NCI-H510A (cell line): ENCODE results near the gene KRT7.

Experiments
- DNase-seq: peaks from one replicate; lab custom pipeline; 2025; lab: John Stamatoyannopoulos, UW

KRT7 gene

DNA sequence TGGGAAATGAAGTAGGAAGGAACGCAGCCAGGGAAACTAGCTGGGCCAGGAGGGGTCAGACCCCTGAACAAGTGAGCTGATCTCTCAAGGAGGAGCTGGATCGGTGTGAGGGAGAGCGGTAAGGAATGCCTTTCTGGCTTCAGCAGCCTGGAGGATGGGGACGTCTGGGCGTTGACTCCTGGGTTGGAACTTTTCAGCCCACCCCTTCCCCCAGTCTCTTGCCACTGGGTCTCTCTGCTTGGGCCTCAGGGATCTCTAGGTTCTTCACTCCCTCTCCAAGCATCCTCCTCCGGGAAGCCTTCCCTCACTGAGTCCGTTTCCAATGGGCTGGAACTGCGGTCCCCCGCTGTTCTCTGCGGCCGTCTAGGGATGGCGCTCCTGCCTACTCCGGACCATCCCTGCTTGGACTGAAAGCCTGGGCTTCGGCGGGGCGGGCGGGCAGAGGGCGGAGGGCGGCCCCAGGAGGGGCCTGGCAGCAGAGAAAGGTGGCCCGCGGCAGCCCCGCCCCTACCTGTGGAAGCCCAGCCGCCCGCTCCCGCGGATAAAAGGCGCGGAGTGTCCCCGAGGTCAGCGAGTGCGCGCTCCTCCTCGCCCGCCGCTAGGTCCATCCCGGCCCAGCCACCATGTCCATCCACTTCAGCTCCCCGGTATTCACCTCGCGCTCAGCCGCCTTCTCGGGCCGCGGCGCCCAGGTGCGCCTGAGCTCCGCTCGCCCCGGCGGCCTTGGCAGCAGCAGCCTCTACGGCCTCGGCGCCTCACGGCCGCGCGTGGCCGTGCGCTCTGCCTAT, at the start of gene KRT7:
Gene KRT7 (plus strand): TSS at position 570 of the 788 bp plus-strand sequence. CDS start 54 bp downstream, at position 624.
- DNase-seq = peak; percentile 60

DNA sequence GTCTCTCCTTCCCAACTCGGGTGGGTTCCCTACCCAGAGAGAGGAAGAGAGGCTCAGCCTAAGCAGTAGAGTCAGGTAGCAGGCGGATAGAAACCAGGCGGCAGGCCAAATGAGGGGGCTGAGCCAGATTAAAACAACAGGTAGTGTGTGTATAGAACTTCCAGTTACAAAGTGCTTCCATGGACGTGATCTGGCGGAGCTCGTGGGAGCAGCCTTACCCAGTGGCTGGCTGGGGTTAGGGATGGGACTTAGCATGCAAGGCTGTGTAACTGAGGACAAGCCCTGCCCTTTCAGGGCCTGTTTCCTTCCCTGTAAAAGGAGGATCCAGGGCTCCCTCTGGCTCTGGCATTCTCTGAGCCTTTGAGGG, 49.5 kb upstream of the KRT7 start:
- DNase-seq = no peak

GRCh38 chr12:52183971-52184370, 49.1 kb upstream of the KRT7 start:
- DNase-seq = no peak

DNA sequence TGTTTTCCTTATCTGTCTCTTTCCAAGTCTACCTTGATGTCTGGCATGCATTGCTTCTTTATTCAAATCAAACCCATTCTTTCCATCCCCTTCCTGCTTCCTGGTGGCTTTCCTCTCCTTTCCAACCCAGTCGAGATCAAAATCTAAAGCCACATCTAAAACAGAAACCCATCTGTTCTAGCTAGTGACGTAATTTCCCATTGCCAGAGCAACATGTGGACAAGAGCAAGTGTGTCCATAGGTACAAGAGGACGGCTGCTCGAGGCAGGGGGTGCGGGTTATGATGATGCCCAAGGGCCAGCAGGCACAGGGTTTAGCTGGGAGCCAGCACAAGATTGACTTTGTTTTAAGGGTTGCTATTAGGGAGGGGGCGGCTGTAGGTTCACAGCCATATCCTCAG, 48.2 kb upstream of the KRT7 start:
- no peak for DNase-seq

GRCh38 chr12:52185400-52185967, 47.6 kb upstream of the KRT7 start:
- peak; percentile 36 for DNase-seq

DNA sequence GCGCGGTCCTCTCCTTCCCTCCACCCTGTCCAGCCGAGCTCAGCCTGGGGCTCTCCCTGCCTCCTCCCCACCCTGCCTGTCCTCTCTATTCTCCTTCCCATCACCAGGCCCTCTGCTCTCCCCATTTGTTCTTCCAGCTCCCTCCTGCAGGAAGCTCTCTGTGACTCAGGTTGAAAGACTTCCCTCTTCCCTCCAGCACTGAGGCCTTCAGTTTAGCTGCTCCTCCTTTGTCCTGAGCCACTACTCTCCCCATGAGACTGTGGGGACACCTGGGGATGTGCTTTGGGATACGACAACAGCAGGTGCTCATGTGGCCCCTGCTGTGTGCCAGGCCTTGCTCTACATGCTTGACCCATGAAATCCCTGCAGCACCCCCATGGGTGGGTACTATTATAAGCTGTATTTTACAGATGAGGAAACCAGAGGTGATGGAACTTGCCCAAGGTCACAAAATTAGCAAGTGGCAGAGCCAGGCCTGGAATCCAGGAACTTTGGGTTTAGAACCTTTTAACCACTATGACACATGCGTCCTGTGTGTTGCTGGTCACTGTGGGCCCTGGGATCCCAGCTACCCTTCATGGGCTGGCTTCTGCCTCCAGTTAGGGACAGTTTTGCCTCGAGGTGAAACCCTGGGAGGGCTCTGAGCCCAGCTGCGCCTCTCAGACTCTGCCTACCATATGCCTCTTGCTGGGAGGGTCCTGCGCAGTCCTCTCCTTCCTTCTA, 46.8 kb upstream of the KRT7 start:
- no peak for DNase-seq

- no peak for DNase-seq
These were observed 45.8 kb upstream of the KRT7 start for GRCh38 chr12:52187206-52187605.

DNA sequence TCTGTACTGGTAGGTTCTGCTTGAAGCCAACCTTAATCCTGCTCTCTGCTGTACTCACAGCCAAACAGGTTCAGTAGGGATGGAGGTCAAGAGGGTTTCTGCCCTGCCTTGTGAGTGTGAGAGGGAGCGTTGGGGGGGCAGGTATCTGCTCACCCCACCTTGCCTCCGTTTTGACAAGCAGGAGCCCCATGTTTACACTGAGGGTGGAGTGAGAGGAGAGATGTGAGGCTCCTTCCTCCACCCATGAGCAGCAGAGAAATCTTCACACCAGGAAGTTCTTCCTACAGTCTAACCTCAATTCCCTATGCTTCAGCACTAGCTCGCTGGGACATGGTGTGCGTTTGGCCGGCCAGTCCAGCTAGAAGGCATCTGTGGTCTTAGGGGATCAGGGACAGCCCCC, 45.4 kb upstream of the KRT7 start:
- DNase-seq = no peak

DNA sequence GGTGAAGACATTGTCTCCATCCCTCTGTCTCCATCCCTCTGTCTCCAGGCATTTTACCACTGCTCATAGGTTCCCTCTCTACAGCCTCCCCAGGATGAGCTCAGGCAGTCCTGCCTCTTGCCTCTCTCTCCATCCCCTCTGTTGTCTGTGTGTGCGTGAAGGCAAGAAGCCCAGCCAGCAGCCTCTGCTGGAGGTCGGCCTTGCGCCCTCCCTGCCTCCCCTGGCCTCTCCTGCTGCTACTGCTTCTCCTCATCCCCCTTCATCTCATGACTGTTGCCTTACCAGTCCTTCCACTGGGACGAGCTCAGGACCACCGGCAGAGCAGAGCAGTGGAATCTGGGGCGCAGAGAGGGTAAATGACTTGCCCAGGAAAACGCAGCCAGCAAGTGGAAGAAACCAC, 44.4 kb upstream of the KRT7 start:
- no peak for DNase-seq

DNA sequence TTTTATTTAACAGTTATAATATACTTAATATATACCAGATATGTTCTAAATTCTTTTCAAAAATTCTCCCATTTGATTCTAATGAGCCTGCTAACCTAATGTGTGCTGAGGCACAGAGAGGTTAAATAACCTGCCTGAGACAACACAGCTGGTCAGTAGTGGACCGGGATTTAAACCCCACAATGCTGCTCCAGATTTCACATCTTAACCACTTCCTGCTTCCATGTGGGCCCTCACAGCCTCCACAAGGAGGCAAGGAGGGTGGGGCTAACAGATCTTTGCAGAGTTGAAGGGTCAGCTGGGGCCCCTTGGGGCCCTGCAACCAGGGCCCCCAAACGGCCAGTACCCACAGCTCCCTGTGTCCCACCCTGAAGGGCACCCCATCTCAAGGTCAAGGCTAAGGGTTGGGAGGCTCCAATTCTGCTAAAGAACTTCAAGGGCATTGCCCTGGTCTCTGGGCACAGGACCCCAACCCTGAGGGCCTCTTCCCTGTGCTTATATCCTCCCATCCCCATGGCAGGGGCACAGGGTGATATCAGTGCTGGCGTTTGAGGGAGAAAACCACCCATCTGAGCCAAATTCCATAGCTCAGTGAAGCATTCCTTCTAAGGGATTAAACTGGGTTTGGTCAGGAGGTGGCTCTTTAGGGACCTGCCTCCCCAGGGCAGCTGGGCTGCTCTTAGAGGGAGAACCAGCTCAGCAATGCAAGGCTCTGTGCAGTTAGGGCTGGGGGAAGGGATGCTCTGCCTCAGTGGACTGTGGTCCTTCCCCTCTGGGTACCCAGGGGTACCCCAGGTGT, 43.5 kb upstream of the KRT7 start:
- no peak for DNase-seq

GRCh38 chr12:52190860-52191729, 41.9 kb upstream of the KRT7 start:
- DNase-seq = peak; percentile 28

GRCh38 chr12:52191841-52192791, 40.9 kb upstream of the KRT7 start, which contains the start of gene KRT80:
Gene KRT80 (minus strand): TSS chr12:52192014. CDS start chr12:52191902, 112 bp downstream.
- DNase-seq = peak; percentile 96

DNA sequence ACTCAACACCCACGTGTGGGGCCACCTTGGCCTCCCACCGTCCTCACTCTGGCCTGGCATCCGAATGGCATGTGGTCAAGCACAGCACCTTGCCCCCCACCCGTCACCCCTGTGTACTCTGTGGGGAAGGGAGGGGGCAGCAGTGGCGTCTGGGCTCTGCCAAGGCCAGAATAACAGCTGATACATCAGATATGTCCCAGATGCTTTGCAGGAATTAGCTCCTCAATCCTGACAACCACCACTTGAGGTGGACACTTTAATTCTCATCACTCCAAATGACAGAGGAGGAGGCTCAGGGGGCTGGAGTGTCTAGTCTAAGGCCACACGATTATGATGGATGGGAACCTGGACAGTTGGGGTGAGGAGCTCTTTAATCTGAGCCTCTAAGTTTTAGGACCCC, 39.5 kb upstream of the KRT7 start:
- no peak for DNase-seq

DNA sequence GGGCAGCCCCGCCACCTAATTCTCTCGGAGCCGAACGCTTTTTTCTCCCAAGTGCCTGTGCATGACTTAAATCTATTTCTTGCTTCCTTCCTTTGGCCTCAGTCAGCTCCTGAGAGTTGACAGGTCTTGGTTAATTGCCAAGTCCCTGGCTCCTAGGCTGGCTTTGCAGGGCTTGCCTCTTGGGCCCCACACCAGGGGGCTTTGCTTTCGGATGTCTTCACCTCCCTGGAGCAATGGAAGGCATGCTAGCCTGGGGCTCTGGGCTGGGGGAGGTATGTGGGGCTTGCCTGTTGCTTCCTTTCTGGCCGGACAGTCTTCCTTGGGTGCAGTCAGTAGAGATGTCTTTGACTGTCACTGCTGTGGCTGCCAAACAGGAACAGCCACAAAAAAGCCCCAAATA, 39.1 kb upstream of the KRT7 start:
- no peak for DNase-seq

- no peak for DNase-seq
These were observed 37.8 kb upstream of the KRT7 start for GRCh38 chr12:52195065-52195730.

- DNase-seq = no peak
These were observed 35.4 kb upstream of the KRT7 start for GRCh38 chr12:52197371-52198231.

- no peak for DNase-seq
These were observed 34.4 kb upstream of the KRT7 start for GRCh38 chr12:52198454-52199215.
